Head of caudate nucleus (tissue), 42 donors: ENCODE measurements around the gene TTC9C.
A peak's percentile ranks its signal among the peaks of the same experiment; 100 is the strongest.

Experiments used
- DNase-seq, 42 donors: peaks; one replicate each; pipeline versions ENCODE4 v3.0.0 to v3.0.0-alpha.2; 2020 to 2021; ENCODE audit warnings: mixed read lengths in 7 of 42
- intact Hi-C: fragments of 100-400 bp; cut with DNase I; formaldehyde crosslinking; loops from one replicate; pipeline ENCODE4 v1.15.0; 2022

The TTC9C gene

DNA sequence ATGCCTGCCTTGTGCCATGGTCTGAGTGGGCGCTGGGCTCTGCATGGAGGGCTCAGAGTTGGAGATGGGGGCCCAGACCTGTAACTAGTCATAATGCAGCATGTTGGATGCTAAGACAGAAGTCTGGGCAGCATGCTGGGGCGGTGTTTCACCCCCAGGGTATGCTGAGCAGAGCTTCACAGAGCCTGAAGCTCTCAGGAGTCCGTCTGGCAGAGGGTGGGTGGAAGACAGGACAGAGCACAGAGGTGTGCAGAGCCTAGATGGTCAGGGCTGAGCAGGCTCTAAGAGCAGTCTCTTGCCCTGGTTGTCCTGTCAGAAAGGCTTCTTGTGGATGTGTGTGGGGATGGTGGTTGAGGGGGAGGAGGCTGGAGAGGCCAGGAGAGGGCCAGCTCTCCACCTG is 50.2 kb downstream of the TTC9C start:
- no peak for DNase-seq
- intact Hi-C loops: no loop called here

DNA sequence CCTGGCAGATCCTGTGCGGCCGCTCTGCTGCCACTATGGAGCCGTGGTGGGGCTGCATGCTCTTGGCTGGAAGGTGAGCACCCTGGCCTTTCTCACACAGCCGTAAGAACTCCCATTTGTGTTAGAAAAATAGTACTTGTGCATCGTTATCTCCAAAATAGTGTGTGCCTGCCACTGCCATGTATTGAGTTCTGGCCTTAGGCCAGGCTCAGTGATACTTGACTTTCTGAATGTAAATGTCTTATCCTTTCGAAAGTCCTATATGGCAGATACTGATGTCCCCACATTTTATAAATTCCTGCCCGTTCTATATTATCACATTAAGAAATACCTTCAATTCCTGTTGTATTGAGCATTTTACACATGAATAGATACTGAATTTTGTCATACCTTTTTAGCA is 54.5 kb downstream of the TTC9C start:
- no peak for DNase-seq
- intact Hi-C loops: loop anchor here (10.0 kb wide), 1 partner anchor 52 kb away; the partner anchor contains the start of genes STX5, TEX54 and WDR74

DNA sequence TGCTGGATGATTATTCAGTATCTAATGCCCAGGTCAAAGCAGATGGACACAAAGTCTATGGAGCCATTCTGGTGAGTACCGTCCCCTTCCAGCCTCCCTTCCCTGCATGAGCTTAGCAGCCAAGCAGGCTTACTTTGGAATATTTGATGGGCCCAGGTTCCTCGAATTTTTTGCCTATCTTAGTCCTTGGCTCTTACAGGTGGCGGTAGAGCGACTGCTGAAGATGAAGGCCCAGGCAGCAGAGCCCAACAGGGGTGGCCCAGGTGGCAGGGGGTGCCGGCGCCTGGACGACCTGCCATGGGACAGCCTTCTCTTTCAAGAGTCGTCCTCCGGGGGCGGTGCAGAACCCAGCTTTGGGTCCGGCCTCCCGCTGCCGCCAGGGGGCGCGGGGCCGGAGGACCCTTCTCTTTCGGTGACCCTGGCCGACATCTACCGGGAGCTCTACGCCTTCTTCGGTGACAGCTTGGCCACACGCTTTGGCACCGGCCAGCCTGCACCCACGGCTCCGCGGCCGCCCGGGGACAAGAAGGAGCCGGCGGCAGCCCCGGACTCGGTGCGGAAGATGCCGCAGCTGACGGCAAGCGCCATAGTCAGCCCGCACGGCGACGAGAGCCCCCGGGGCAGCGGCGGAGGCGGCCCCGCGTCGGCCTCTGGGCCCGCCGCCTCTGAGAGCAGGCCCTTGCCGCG is 58.2 kb downstream of the TTC9C start:
- DNase-seq: peak; percentile 68 to 94 (median 87)
- intact Hi-C loops: loop anchor here (2.0 to 10.0 kb wide), 2 partner anchors 16 to 48 kb away; partner anchors contain the start of genes STX5, TAF6L, TEX54 and WDR74

DNA sequence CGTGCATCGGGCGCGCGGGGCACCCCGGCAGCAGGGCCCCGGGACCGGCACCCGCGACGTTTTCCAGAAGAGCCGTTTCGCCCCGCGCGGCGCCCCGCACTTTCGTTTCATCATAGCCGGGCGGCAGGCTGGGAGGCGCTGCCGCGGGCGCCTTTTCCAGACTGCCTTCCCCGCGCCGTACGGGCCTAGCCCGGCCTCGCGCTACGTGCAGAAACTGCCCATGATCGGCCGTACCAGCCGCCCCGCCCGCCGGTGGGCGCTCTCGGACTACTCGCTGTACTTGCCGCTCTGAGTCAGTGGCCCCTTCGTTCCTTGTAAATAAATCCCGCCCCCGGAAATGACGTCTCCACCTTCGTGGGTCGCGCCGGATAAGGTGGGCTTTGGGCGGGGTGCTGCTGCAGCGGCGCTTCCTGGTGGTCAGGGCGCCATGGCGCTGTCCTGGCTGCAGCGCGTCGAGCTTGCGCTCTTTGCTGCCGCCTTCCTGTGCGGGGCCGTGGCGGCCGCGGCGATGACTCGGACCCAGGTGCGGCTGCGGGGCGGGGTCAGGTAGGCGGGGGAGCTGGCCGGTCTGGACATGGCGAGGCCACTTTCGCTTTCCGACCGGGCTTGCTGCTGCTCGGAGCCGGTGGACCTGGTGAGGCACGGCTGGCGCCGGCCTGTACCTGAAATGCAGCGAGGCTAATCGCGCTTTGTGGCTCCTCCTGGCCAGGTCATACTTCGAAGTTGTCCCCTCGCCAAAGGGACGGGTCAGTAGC is 58.9 kb downstream of the TTC9C start, which contains the start of gene TMEM179B:
TMEM179B (plus strand) TSS at position 398 of the 755 bp plus-strand sequence; CDS start at position 428, 30 bp downstream.
- intact Hi-C loops: loop anchor here (2.0 to 10.0 kb wide), 2 partner anchors 16 to 48 kb away; partner anchors contain the start of genes STX5, TAF6L, TEX54 and WDR74
- peak; percentile 96 to 100 (median 99) for DNase-seq
